ENCODE results near the gene SPAG9.
"Not testable (repeated sequence)": the region's sequence is repeated elsewhere in the genome, so short reads cannot be mapped to it uniquely, and the experiment has no call there.

SPAG9 gene

GRCh38 chr17:51124640-51125503 is 4.2 kb upstream of the SPAG9 start:
- Histone ChIP-seq H3K9ac (ENCODE audit: low read length) (no peak overlapping the region), H3K4me3 (ENCODE audit: low read length) (no peak overlapping the region), H3K4me1 (ENCODE audit: control insufficient read depth, insufficient read depth, low read length) (peaks cover 20% of the 10 kb centered on the region), H3K27me3 (ENCODE audit: control insufficient read depth, insufficient read depth, low read length) (no peaks in the 10 kb centered on the region), H3K9me3 (ENCODE audit: control insufficient read depth, low read length) (no peaks in the 10 kb centered on the region), H3K36me3 (ENCODE audit: control insufficient read depth, insufficient read depth, low read length) (no peaks in the 10 kb centered on the region)

GRCh38 chr17:51122473-51123115 is 1.9 kb upstream of the SPAG9 start:
- H3K4me1 ChIP-seq (ENCODE audit: control insufficient read depth, insufficient read depth, low read length): peaks cover 30% of the 10 kb centered on the region
- H3K4me3 ChIP-seq (ENCODE audit: low read length); H3K27me3 ChIP-seq (ENCODE audit: control insufficient read depth, insufficient read depth, low read length); H3K9me3 ChIP-seq (ENCODE audit: control insufficient read depth, low read length); H3K36me3 ChIP-seq (ENCODE audit: control insufficient read depth, insufficient read depth, low read length): not testable (repeated sequence)
- H3K9ac ChIP-seq (ENCODE audit: low read length): peak overlapping the region; percentile 96

GRCh38 chr17:51121620-51122472 is 1.2 kb upstream of the SPAG9 start:
- Histone ChIP-seq H3K36me3 (ENCODE audit: control insufficient read depth, insufficient read depth, low read length) (no peaks in the 10 kb centered on the region), H3K4me3 (ENCODE audit: low read length) (peak overlapping the region; percentile 56), H3K9ac (ENCODE audit: low read length) (peak overlapping the region; percentile 96), H3K27me3 (ENCODE audit: control insufficient read depth, insufficient read depth, low read length) (no peaks in the 10 kb centered on the region), H3K4me1 (ENCODE audit: control insufficient read depth, insufficient read depth, low read length) (peaks cover 30% of the 10 kb centered on the region), H3K9me3 (ENCODE audit: control insufficient read depth, low read length) (no peaks in the 10 kb centered on the region)

- Histone ChIP-seq H3K27me3 (ENCODE audit: control insufficient read depth, insufficient read depth, low read length) (no peaks in the 10 kb centered on the region), H3K4me3 (ENCODE audit: low read length) (peak overlapping the region; percentile 88), H3K9ac (ENCODE audit: low read length) (peak overlapping the region; percentile 96), H3K36me3 (ENCODE audit: control insufficient read depth, insufficient read depth, low read length) (no peaks in the 10 kb centered on the region), H3K9me3 (ENCODE audit: control insufficient read depth, low read length) (no peaks in the 10 kb centered on the region), H3K4me1 (ENCODE audit: control insufficient read depth, insufficient read depth, low read length) (peaks cover 22% of the 10 kb centered on the region)
Measured at GRCh38 chr17:51120357-51120738, 320 bp downstream of the SPAG9 start.

- Histone ChIP-seq H3K9ac (ENCODE audit: low read length) (peak overlapping the region; percentile 96), H3K27me3 (ENCODE audit: control insufficient read depth, insufficient read depth, low read length) (no peaks in the 10 kb centered on the region), H3K4me1 (ENCODE audit: control insufficient read depth, insufficient read depth, low read length) (peaks cover 22% of the 10 kb centered on the region), H3K36me3 (ENCODE audit: control insufficient read depth, insufficient read depth, low read length) (no peaks in the 10 kb centered on the region), H3K9me3 (ENCODE audit: control insufficient read depth, low read length) (no peaks in the 10 kb centered on the region), H3K4me3 (ENCODE audit: low read length) (peak overlapping the region; percentile 88)
Measured at GRCh38 chr17:51119415-51120356, 982 bp downstream of the SPAG9 start.

GRCh38 chr17:51118330-51119195 is 2.1 kb downstream of the SPAG9 start:
- Histone ChIP-seq H3K9me3 (ENCODE audit: control insufficient read depth, low read length) (no peaks in the 10 kb centered on the region), H3K9ac (ENCODE audit: low read length) (peak overlapping the region; percentile 7), H3K27me3 (ENCODE audit: control insufficient read depth, insufficient read depth, low read length) (no peaks in the 10 kb centered on the region), H3K36me3 (ENCODE audit: control insufficient read depth, insufficient read depth, low read length) (no peaks in the 10 kb centered on the region), H3K4me1 (ENCODE audit: control insufficient read depth, insufficient read depth, low read length) (peaks cover 22% of the 10 kb centered on the region), H3K4me3 (ENCODE audit: low read length) (no peak overlapping the region)

GRCh38 chr17:51115179-51115578 is 5.5 kb downstream of the SPAG9 start:
- no peaks in the 10 kb centered on the region for H3K9me3 ChIP-seq (ENCODE audit: control insufficient read depth, low read length)
- no peaks in the 10 kb centered on the region for H3K36me3 ChIP-seq (ENCODE audit: control insufficient read depth, insufficient read depth, low read length)
- no peaks in the 10 kb centered on the region for H3K27me3 ChIP-seq (ENCODE audit: control insufficient read depth, insufficient read depth, low read length)
- peaks cover 9% of the 10 kb centered on the region for H3K4me1 ChIP-seq (ENCODE audit: control insufficient read depth, insufficient read depth, low read length)
- no peak overlapping the region for H3K4me3 ChIP-seq (ENCODE audit: low read length)
- no peak overlapping the region for H3K9ac ChIP-seq (ENCODE audit: low read length)

GRCh38 chr17:51112303-51113222 is 8.1 kb downstream of the SPAG9 start:
- not testable (repeated sequence) for H3K9ac ChIP-seq (ENCODE audit: low read length); H3K36me3 ChIP-seq (ENCODE audit: control insufficient read depth, insufficient read depth, low read length); H3K4me1 ChIP-seq (ENCODE audit: control insufficient read depth, insufficient read depth, low read length); H3K27me3 ChIP-seq (ENCODE audit: control insufficient read depth, insufficient read depth, low read length); H3K9me3 ChIP-seq (ENCODE audit: control insufficient read depth, low read length); H3K4me3 ChIP-seq (ENCODE audit: low read length)

GRCh38 chr17:51107778-51108177 is 12.9 kb downstream of the SPAG9 start:
- Histone ChIP-seq H3K4me1 (ENCODE audit: control insufficient read depth, insufficient read depth, low read length) (peaks cover 12% of the 10 kb centered on the region), H3K9ac (ENCODE audit: low read length) (no peak overlapping the region), H3K4me3 (ENCODE audit: low read length) (no peak overlapping the region), H3K36me3 (ENCODE audit: control insufficient read depth, insufficient read depth, low read length) (no peaks in the 10 kb centered on the region), H3K9me3 (ENCODE audit: control insufficient read depth, low read length) (no peaks in the 10 kb centered on the region), H3K27me3 (ENCODE audit: control insufficient read depth, insufficient read depth, low read length) (no peaks in the 10 kb centered on the region)

GRCh38 chr17:51103451-51103850 is 17.2 kb downstream of the SPAG9 start:
- Histone ChIP-seq H3K9ac (ENCODE audit: low read length) (no peak overlapping the region), H3K4me3 (ENCODE audit: low read length) (no peak overlapping the region), H3K4me1 (ENCODE audit: control insufficient read depth, insufficient read depth, low read length) (peaks cover 12% of the 10 kb centered on the region), H3K27me3 (ENCODE audit: control insufficient read depth, insufficient read depth, low read length) (no peaks in the 10 kb centered on the region), H3K9me3 (ENCODE audit: control insufficient read depth, low read length) (no peaks in the 10 kb centered on the region), H3K36me3 (ENCODE audit: control insufficient read depth, insufficient read depth, low read length) (no peaks in the 10 kb centered on the region)

Data from mucosa of stomach (tissue), 1 donor.